ENCODE measurements around the gene TCF21.
"Not testable (repeated sequence)": the region's sequence is repeated elsewhere in the genome, so short reads cannot be mapped to it uniquely, and the experiment has no call there.

TCF21 gene

DNA sequence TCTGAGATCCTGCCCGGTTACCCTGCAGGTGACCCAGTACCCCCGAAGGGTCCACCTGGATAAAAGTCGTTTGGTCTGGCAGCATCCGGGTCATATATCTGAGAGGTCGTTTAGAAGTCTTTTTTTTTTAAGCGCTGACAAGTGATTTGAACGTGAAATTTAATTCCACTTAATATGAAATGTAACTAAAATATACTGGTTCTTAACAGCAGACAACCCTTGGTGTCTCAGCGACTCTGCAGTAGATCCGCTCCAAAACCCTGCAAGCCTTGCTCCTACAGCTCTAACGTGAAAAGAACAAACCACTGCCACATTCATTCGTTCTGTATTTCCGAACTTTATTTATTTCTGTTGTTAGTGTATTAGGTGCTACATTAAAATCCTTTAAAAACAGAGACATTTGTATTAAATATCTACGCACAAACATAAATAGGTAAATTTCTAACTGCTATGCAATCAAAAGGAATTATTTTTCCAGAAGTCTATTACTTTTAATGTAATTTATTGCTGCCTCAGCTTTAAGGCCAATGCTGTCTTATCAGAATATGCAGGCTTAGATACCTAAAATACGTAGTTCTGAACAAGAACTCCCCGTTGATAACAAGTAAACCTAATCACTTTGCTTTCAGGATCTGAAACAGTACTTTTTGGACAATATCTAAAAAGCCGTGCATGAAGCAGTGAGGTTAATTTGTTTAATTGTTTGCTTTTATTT lies 33.5 kb upstream of the TCF21 start:
- no peak for DNase-seq (ENCODE audit: low spot score)
- TF ChIP-seq, protein P1, sequence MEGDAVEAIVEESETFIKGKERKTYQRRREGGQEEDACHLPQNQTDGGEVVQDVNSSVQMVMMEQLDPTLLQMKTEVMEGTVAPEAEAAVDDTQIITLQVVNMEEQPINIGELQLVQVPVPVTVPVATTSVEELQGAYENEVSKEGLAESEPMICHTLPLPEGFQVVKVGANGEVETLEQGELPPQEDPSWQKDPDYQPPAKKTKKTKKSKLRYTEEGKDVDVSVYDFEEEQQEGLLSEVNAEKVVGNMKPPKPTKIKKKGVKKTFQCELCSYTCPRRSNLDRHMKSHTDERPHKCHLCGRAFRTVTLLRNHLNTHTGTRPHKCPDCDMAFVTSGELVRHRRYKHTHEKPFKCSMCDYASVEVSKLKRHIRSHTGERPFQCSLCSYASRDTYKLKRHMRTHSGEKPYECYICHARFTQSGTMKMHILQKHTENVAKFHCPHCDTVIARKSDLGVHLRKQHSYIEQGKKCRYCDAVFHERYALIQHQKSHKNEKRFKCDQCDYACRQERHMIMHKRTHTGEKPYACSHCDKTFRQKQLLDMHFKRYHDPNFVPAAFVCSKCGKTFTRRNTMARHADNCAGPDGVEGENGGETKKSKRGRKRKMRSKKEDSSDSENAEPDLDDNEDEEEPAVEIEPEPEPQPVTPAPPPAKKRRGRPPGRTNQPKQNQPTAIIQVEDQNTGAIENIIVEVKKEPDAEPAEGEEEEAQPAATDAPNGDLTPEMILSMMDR (IDR thresholded peaks at IDR 0.05; ENCODE audit: extremely low read depth, insufficient read depth, missing control alignments), result no peak
- in situ Hi-C loops (cut with MboI; ENCODE audit: low pct_unique_long_range_greater_than_20kb, low sequenced_read_pairs, unreplicated experiment), result no loop called here

DNA sequence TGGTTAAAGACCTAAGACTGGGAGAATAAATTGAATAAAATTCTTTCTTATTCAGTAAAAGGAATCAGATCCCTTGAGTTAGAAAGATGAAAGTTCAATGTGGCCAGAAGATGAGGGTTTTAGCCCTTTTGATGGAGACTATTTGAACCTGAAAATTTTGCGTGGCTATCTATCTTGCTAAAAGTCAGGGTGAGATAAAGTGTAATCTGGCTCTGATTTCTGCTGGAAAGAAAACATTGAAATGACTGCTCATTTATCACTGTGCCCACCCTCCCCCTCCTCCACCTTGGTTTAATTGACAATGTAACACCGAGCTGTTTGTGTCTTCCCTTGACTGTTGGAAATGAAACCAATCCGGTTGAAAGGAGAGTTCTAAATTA lies 32.9 kb upstream of the TCF21 start:
- in situ Hi-C loops (cut with MboI; ENCODE audit: low pct_unique_long_range_greater_than_20kb, low sequenced_read_pairs, unreplicated experiment), result no loop called here
- no peak for DNase-seq (ENCODE audit: low spot score)
- TF ChIP-seq, protein P1 (IDR thresholded peaks at IDR 0.05; ENCODE audit: extremely low read depth, insufficient read depth, missing control alignments), result no peak

DNA sequence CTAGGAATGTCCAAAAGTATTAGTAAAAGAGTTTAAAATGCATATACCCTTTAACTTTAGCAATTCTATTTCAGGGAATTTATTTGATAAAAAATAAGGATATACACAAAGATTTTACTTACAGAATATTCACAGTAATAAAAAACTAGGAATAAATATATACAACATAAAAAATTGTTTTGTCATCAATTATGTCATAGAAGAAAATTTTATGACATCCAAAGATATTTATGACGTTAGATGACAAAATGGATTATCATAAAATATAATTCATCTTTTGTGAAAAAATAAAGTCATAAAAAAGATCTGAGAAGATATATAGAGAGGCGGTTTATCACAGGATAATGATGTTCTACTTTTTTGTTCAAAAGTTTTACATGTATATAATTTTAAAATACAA lies 32.0 kb upstream of the TCF21 start:
- no peak for DNase-seq (ENCODE audit: low spot score)
- in situ Hi-C loops (cut with MboI; ENCODE audit: low pct_unique_long_range_greater_than_20kb, low sequenced_read_pairs, unreplicated experiment), result no loop called here
- TF ChIP-seq, protein P1 (IDR thresholded peaks at IDR 0.05; ENCODE audit: extremely low read depth, insufficient read depth, missing control alignments), result no peak

DNA sequence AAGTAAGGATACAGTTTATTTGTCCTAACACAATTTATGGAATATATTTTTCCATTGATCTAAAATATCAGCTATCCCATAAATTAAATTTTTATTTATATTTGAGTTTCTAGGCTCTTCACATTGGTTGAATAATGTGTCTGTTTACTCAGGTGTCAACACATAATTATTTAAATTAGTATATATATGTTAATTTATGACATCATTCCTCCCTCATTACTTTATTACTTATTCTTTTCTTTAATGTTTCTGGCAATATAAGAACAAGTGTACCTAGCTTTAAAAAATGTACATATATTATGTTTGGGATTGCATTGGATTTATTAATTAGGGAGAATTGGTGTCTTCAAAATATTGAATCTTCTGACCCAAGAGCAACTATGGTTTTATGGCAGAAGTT lies 31.2 kb upstream of the TCF21 start:
- in situ Hi-C loops (cut with MboI; ENCODE audit: low pct_unique_long_range_greater_than_20kb, low sequenced_read_pairs, unreplicated experiment), result no loop called here
- TF ChIP-seq, protein P1 (IDR thresholded peaks at IDR 0.05; ENCODE audit: extremely low read depth, insufficient read depth, missing control alignments), result no peak
- no peak for DNase-seq (ENCODE audit: low spot score)

DNA sequence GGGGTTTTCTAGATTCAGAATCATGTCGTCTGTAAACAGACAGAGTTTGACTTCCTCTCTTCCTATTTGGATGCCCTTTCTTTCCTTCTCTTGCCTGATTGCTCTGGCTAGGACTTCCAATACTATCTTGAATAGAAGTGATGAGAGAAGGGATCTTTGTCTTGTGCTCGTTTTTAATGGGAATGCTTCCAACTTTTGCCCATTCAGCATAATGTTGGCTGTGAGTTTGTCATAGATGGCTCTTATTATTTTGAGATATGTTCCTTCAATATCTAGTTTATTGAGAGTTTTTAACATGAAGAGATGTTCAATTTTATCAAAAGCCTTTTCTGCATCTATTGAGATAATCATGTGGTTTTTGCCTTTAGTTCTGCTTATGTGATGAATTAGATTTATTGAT lies 27.6 kb upstream of the TCF21 start:
- in situ Hi-C loops (cut with MboI; ENCODE audit: low pct_unique_long_range_greater_than_20kb, low sequenced_read_pairs, unreplicated experiment); DNase-seq (ENCODE audit: low spot score): not testable (repeated sequence)

DNA sequence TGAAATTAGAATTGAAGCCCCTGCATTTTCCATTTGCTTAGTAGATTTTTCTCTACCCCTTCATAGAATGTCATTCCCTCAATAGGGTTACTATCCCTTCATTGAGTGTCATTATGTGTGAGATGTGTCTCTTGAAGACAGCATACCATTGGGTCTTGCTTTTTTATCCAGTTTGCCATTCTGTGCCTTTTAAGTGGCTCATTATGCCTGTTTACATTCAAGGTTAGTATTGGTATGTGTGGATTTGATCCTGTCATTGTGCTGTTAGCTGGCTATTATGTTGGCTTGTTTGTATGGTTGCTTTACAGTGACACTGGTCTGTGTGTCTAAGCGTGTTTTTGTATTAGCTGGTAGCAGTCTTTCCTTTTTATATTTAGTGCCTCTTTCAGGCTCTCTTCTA lies 25.7 kb upstream of the TCF21 start:
- DNase-seq (ENCODE audit: low spot score), result no peak
- TF ChIP-seq, protein P1 (IDR thresholded peaks at IDR 0.05; ENCODE audit: extremely low read depth, insufficient read depth, missing control alignments), result no peak
- in situ Hi-C loops (cut with MboI; ENCODE audit: low pct_unique_long_range_greater_than_20kb, low sequenced_read_pairs, unreplicated experiment), result no loop called here

DNA sequence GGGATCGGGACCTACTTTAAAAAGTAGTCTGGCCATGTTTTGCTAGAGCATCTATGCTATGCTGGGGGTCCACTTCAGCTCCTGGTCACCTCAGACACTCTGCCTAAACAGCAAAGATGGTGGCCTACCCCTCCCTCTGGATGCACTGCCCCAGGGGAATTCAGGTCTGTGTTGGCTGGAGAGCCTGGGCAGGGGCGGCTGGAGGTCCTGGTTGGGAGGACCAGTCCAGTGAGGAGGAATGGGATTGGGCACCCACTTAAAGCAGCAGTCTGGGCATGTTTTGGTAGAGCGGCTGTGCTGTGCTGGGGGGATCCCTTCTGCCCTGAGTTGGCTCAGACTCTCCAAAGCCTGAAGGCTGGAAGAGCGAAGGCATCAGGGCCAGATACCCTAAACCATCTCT lies 23.2 kb upstream of the TCF21 start:
- in situ Hi-C loops (cut with MboI; ENCODE audit: low pct_unique_long_range_greater_than_20kb, low sequenced_read_pairs, unreplicated experiment), result no loop called here
- TF ChIP-seq, protein P1 (IDR thresholded peaks at IDR 0.05; ENCODE audit: extremely low read depth, insufficient read depth, missing control alignments), result no peak
- no peak for DNase-seq (ENCODE audit: low spot score)
